Osteoblast (primary cell): ENCODE data around the gene SNRNP27. TPM values are rescaled to one million over a fixed set of nuclear protein-coding genes. Genes with fewer than 3 reads are reported as not detected.

ENCODE experiments used
- DNase-seq: peaks from one replicate; pipeline ENCODE4 v3.0.0; 2011; ENCODE audit warnings: low spot score, mixed read lengths; ENCODE audit not compliant: insufficient read length; ENCODE audit errors: missing footprints
- H2AFZ ChIP-seq: 2 replicates; pipeline ENCODE4 v1.6.0; 2011; ENCODE audit warnings: mild to moderate bottlenecking, low read length
- H3K27ac ChIP-seq: 2 replicates; pipeline ENCODE4 v1.5.1; 2011; ENCODE audit warnings: mild to moderate bottlenecking, low read depth, low read length, moderate library complexity
- H3K27me3 ChIP-seq: 2 replicates; pipeline ENCODE4 v1.6.0; 2012; ENCODE audit warnings: mild to moderate bottlenecking, control low read depth, inconsistent platforms, low read length, moderate library complexity; ENCODE audit not compliant: insufficient read depth
- H3K36me3 ChIP-seq: 2 replicates; pipeline ENCODE4 v1.5.1; 2011; ENCODE audit warnings: mild to moderate bottlenecking, low read length, control low read depth, moderate library complexity; ENCODE audit not compliant: insufficient read depth
- H3K4me1 ChIP-seq: 2 replicates; pipeline ENCODE4 v1.5.1; 2011; ENCODE audit warnings: mild to moderate bottlenecking, low read length, control low read depth, moderate library complexity; ENCODE audit not compliant: insufficient read depth
- H3K4me2 ChIP-seq: 2 replicates; pipeline ENCODE4 v1.6.0; 2011; ENCODE audit warnings: mild to moderate bottlenecking, low read length; ENCODE audit not compliant: insufficient read depth
- H3K4me3 ChIP-seq: fragments of 200-600 bp; sonication (generic); 3 replicates; pipeline ENCODE4 v1.5.1; 2012; ENCODE audit warnings: mild to moderate bottlenecking, low read length, inconsistent platforms; ENCODE audit not compliant: insufficient read depth
- H3K79me2 ChIP-seq: 2 replicates; pipeline ENCODE4 v1.6.0; 2012; ENCODE audit warnings: mild to moderate bottlenecking, low read length, control low read depth, inconsistent platforms; ENCODE audit not compliant: insufficient read depth
- H3K9me3 ChIP-seq: 2 replicates; pipeline ENCODE4 v1.5.1; 2011; ENCODE audit warnings: low read depth, low read length, control low read depth
- H4K20me1 ChIP-seq: 2 replicates; pipeline ENCODE4 v1.6.0; 2012; ENCODE audit warnings: mild to moderate bottlenecking, low read length, control low read depth; ENCODE audit not compliant: insufficient read depth
- CTCF ChIP-seq: IDR thresholded peaks from 2 replicates; pipeline ENCODE4 v1.5.1; 2011; ENCODE audit warnings: mild to moderate bottlenecking, low read depth, low read length, moderate library complexity; ENCODE audit errors: extremely low read depth
- small RNA-seq: library from RNA; depleted of rRNA; stranded (forward); fragments of <200 nt; gene quantifications from one replicate; pipeline ENCODE3, GENCODE V24; 2012
- total RNA-seq: library from RNA; depleted of rRNA; stranded (reverse); fragments of >200 nt; gene quantifications from 2 replicates; pipeline ENCODE4 v1.2.3, GENCODE V29; 2012

The SNRNP27 gene
- total RNA-seq, 1 donor = 35.1 TPM

GRCh38 chr2:69954084-69954483 lies 60.3 kb downstream of the SNRNP27 start:
- H2AFZ ChIP-seq = no peak overlapping the region
- DNase-seq = no peak
- TF ChIP-seq CTCF = no peak

More at GRCh38 chr2:69954084-69954483, 60.3 kb downstream of the SNRNP27 start:
- no peak overlapping the region for H3K4me3 ChIP-seq
- H3K4me1 ChIP-seq = no peaks in the 10 kb centered on the region
- H4K20me1 ChIP-seq = no peaks in the 10 kb centered on the region
- no peaks in the 10 kb centered on the region for H3K9me3 ChIP-seq
- H3K79me2 ChIP-seq = no peaks in the 10 kb centered on the region
- H3K36me3 ChIP-seq = no peaks in the 10 kb centered on the region
- H3K27ac ChIP-seq = no peak overlapping the region
- H3K27me3 ChIP-seq = peaks cover 20% of the 10 kb centered on the region
- H3K4me2 ChIP-seq = no peak overlapping the region

Small RNA genes lying within 50 kb of the gene (small RNA-seq; reads per million reads assigned to genes)
- gene RPL23AP92 = not detected

Other genes starting within 250 kb of the SNRNP27 start
- gene ANXA4, start 151.8 kb upstream of the SNRNP27 start, total RNA-seq = 38.4 and 43.9 TPM in 2 replicates
- gene GMCL1, start 64.3 kb upstream of the SNRNP27 start, total RNA-seq = 8.7 and 11.2 TPM in 2 replicates
- gene MXD1, start 21.2 kb downstream of the SNRNP27 start, total RNA-seq = 13.8 and 14.5 TPM in 2 replicates
- 0.29 and 0.72 TPM in 2 replicates for gene ASPRV1, start 67.7 kb downstream of the SNRNP27 start, total RNA-seq
- 55.7 and 70.7 TPM in 2 replicates for gene PCBP1, start 193.5 kb downstream of the SNRNP27 start, total RNA-seq